Panc1 (cell line): ENCODE results near the gene PPBP. TPM values are rescaled to one million over a fixed set of nuclear protein-coding genes. Genes with fewer than 3 reads are reported as not detected.

Experiments
- ATAC-seq: fragments of 200-7000 bp; cut with Tn5 transposase; 2 replicates; pipeline ENCODE4 v1.9.1; 2020; ENCODE audit warnings: mild to moderate bottlenecking, moderate library complexity
- BruUV-seq: library from RNA; stranded (reverse); fragments of 400-500 nt; replicated peaks from 2 replicates; lab custom pipeline; 2021; lab: Mats Ljungman, UMichigan
- CTCF ChIA-PET: fragments of 300-600 bp; sonication (Branson Sonifier 250); formaldehyde crosslinking; loops from one replicate; lab custom pipeline; 2022; ENCODE audit warnings: antibody characterized with exemption; lab: Charles Lee
- POLR2A ChIA-PET: fragments of 300-600 bp; sonication (Branson Sonifier 250); formaldehyde crosslinking; loops from one replicate; lab custom pipeline; 2022; ENCODE audit warnings: antibody characterized with exemption; lab: Charles Lee
- DNase-seq: peaks from one replicate; pipeline ENCODE4 v3.0.0-alpha.2; 2010; ENCODE audit warnings: low read depth, low spot score
- H3K27ac ChIP-seq: 2 replicates; pipeline ENCODE4 v1.5.1; 2011; ENCODE audit warnings: mild to moderate bottlenecking, low read length, inconsistent platforms
- H3K27me3 ChIP-seq: fragments of 200-500 bp; sonication (Bioruptor generic); 2 replicates; pipeline ENCODE4 v1.6.0; 2014; ENCODE audit warnings: low read length, inconsistent platforms; ENCODE audit not compliant: control insufficient read depth, insufficient read depth
- H3K36me3 ChIP-seq: fragments of 200-500 bp; sonication (Bioruptor generic); 2 replicates; pipeline ENCODE4 v1.5.1; 2014; ENCODE audit warnings: inconsistent platforms, mild to moderate bottlenecking, low read length, moderate library complexity; ENCODE audit not compliant: control insufficient read depth, insufficient read depth
- H3K4me1 ChIP-seq: 2 replicates; pipeline ENCODE4 v1.5.1; 2011; ENCODE audit warnings: inconsistent platforms, mild to moderate bottlenecking, low read length, moderate library complexity; ENCODE audit not compliant: control insufficient read depth, insufficient read depth
- H3K4me3 ChIP-seq, 2 experiments: 2 replicates each; pipeline ENCODE4 v1.5.1; 2011 to 2012; ENCODE audit warnings: low read depth in 2 of 2, low read length in 2 of 2, mild to moderate bottlenecking in 2 of 2, inconsistent platforms in 1 of 2, moderate library complexity in 1 of 2
- H3K9me3 ChIP-seq: fragments of 200-500 bp; sonication (Bioruptor generic); 2 replicates; pipeline ENCODE4 v1.5.1; 2014; ENCODE audit warnings: low read depth, mild to moderate bottlenecking, inconsistent platforms, low read length, moderate library complexity; ENCODE audit not compliant: control insufficient read depth, insufficient read depth
- POLR2AphosphoS5 ChIP-seq: IDR thresholded peaks from 2 replicates; pipeline ENCODE4 v1.6.1; 2012; ENCODE audit warnings: mild to moderate bottlenecking, low read depth, low read length, moderate library complexity
- SIN3A ChIP-seq: IDR thresholded peaks from 2 replicates; pipeline ENCODE4 v1.6.1; 2012; ENCODE audit warnings: low read depth, mild to moderate bottlenecking, low read length, moderate library complexity, borderline replicate concordance; ENCODE audit not compliant: insufficient read depth
- TCF7L2 ChIP-seq: IDR thresholded peaks from 2 replicates; pipeline ENCODE4 v1.6.1; 2011; ENCODE audit warnings: mild to moderate bottlenecking, low read depth, low read length, inconsistent platforms
- in situ Hi-C: cut with HindIII; loops from 2 replicates; pipeline ENCODE4 v1.10.0; 2016; ENCODE audit warnings: low sequenced_read_pairs, low pct_unique_long_range_greater_than_20kb
- intact Hi-C: fragments of 100-400 bp; cut with micrococcal nuclease; formaldehyde crosslinking; loops from one replicate; pipeline ENCODE4 v1.10.0; 2022; ENCODE audit not compliant: unreplicated experiment
- total RNA-seq: library from RNA; stranded (reverse); gene quantifications from one replicate; pipeline ENCODE4 v1.2.1, GENCODE V29; 2021; ENCODE audit not compliant: unreplicated experiment
- TF ChIP-seq, protein P1 (sequence below): fragments of 450-650 bp; IDR thresholded peaks from 2 replicates; pipeline ENCODE4 v1.5.1; 2017; ENCODE audit warnings: mild to moderate bottlenecking
- TF ChIP-seq, protein P2 (sequence below), 2 experiments: IDR thresholded peaks; 2 replicates each; pipeline ENCODE4 v1.6.1; 2011 to 2012; ENCODE audit warnings: low read depth in 2 of 2, control low read depth in 1 of 2, low read length in 1 of 2, mild to moderate bottlenecking in 1 of 2, moderate library complexity in 1 of 2; ENCODE audit not compliant: insufficient read depth in 1 of 2

PPBP gene
- total RNA-seq, 1 experiment from 2014 or later = not detected

DNA sequence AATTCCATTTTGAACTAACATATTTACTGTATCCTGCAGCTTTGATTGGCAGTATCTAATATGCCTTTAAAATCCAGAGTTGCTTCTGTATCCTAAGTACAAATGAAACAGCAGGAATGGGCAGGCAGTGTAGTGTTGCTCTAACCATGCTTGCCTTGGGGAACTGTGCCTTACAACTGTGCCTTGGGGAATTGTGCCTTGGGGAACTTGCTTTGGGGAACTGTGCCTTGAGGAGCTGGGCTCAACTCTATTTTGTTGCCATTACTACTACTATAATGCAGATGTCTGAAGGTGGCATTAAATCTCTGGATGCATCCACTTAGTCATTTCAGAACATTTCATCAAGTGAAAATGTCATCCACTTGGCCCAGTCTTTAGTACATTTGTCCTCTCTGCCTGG lies 43.6 kb upstream of the PPBP start:
- CTCF ChIA-PET = interaction anchor here (0.6 kb wide), 1 partner anchor 9 kb away, joined by 4 read pairs; no protein-coding TSS in a partner anchor
- no peak overlapping the region for H3K4me3 ChIP-seq
- POLR2A ChIA-PET = interaction anchor here (0.6 kb wide), 1 partner anchor 204 kb away, joined by 4 read pairs; no protein-coding TSS in a partner anchor
- BruUV-seq = no TSS peak
- DNase-seq = no peak
- no peaks in the 10 kb centered on the region for H3K9me3 ChIP-seq
- H3K27me3 ChIP-seq = no peaks in the 10 kb centered on the region
- H3K4me1 ChIP-seq = no peaks in the 10 kb centered on the region
- intact Hi-C loops (no loop called here), in situ Hi-C loops (no loop called here)
- H3K27ac ChIP-seq = no peak overlapping the region
- H3K36me3 ChIP-seq = no peaks in the 10 kb centered on the region
- no peak for ATAC-seq
- no peak for TF ChIP-seq TCF7L2
- TF ChIP-seq, protein P1, sequence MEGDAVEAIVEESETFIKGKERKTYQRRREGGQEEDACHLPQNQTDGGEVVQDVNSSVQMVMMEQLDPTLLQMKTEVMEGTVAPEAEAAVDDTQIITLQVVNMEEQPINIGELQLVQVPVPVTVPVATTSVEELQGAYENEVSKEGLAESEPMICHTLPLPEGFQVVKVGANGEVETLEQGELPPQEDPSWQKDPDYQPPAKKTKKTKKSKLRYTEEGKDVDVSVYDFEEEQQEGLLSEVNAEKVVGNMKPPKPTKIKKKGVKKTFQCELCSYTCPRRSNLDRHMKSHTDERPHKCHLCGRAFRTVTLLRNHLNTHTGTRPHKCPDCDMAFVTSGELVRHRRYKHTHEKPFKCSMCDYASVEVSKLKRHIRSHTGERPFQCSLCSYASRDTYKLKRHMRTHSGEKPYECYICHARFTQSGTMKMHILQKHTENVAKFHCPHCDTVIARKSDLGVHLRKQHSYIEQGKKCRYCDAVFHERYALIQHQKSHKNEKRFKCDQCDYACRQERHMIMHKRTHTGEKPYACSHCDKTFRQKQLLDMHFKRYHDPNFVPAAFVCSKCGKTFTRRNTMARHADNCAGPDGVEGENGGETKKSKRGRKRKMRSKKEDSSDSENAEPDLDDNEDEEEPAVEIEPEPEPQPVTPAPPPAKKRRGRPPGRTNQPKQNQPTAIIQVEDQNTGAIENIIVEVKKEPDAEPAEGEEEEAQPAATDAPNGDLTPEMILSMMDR = no peak
- no peak for TF ChIP-seq POLR2AphosphoS5
- TF ChIP-seq, protein P2, sequence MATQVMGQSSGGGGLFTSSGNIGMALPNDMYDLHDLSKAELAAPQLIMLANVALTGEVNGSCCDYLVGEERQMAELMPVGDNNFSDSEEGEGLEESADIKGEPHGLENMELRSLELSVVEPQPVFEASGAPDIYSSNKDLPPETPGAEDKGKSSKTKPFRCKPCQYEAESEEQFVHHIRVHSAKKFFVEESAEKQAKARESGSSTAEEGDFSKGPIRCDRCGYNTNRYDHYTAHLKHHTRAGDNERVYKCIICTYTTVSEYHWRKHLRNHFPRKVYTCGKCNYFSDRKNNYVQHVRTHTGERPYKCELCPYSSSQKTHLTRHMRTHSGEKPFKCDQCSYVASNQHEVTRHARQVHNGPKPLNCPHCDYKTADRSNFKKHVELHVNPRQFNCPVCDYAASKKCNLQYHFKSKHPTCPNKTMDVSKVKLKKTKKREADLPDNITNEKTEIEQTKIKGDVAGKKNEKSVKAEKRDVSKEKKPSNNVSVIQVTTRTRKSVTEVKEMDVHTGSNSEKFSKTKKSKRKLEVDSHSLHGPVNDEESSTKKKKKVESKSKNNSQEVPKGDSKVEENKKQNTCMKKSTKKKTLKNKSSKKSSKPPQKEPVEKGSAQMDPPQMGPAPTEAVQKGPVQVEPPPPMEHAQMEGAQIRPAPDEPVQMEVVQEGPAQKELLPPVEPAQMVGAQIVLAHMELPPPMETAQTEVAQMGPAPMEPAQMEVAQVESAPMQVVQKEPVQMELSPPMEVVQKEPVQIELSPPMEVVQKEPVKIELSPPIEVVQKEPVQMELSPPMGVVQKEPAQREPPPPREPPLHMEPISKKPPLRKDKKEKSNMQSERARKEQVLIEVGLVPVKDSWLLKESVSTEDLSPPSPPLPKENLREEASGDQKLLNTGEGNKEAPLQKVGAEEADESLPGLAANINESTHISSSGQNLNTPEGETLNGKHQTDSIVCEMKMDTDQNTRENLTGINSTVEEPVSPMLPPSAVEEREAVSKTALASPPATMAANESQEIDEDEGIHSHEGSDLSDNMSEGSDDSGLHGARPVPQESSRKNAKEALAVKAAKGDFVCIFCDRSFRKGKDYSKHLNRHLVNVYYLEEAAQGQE (IDR thresholded peaks at IDR 0.05; ENCODE audit: insufficient read depth in 1 of 2, low read depth in 2 of 2, low read length in 1 of 2) = no peak
- TF ChIP-seq SIN3A = no peak

DNA sequence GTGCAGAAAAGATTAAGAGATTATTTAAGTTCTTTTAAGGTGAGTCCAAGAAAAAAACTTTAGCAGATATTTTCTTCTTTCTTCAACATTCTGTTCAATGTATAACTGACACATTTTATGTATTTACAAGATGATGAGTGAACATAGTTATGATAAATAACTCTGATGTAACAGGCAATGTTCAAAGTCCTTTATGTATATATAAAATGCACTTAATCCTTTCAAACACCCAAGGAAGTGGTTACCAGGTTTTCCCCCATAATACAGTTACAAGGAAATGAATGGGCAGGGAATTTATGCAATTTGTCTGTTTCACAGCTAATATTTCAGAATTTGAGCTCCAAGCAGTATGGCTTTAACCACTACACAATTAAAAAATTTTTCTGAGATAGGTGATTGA lies 42.3 kb upstream of the PPBP start:
- Histone ChIP-seq H3K9me3 (no peaks in the 10 kb centered on the region), H3K4me1 (no peaks in the 10 kb centered on the region), H3K36me3 (no peaks in the 10 kb centered on the region), H3K4me3 (no peak overlapping the region), H3K27me3 (no peaks in the 10 kb centered on the region), H3K27ac (no peak overlapping the region)
- DNase-seq = no peak
- TF ChIP-seq, protein P1 = no peak
- TF ChIP-seq, protein P2 (IDR thresholded peaks at IDR 0.05; ENCODE audit: insufficient read depth in 1 of 2, low read depth in 2 of 2, low read length in 1 of 2) = no peak
- no peak for TF ChIP-seq POLR2AphosphoS5
- TF ChIP-seq TCF7L2 = no peak
- no peak for TF ChIP-seq SIN3A
- CTCF ChIA-PET = interaction anchor here (0.7 kb wide), 1 partner anchor 122 kb away, joined by 3 read pairs; no protein-coding TSS in a partner anchor
- in situ Hi-C loops (no loop called here), intact Hi-C loops (no loop called here)
- ATAC-seq = no peak
- POLR2A ChIA-PET = no interaction called here
- no TSS peak for BruUV-seq
